NB4 (cell line): Measurements from ENCODE around the gene RSPRY1.

Source experiments
- CTCF ChIP-seq: IDR thresholded peaks from one replicate; pipeline ENCODE4 v1.5.1; 2012; ENCODE audit warnings: low read depth, low read length
- MAX ChIP-seq: IDR thresholded peaks from 2 replicates; pipeline ENCODE4 v1.6.1; 2011; ENCODE audit warnings: low read depth, low read length
- MYC ChIP-seq: IDR thresholded peaks from 2 replicates; pipeline ENCODE4 v1.6.1; 2011; ENCODE audit warnings: low read depth, low read length
- POLR2A ChIP-seq: IDR thresholded peaks from 2 replicates; pipeline ENCODE4 v1.6.1; 2011; ENCODE audit warnings: mild to moderate bottlenecking; ENCODE audit not compliant: insufficient read length; ENCODE audit errors: extremely low read depth

GRCh38 chr16:57145046-57146021 lies 40.8 kb upstream of the RSPRY1 start:
- TF ChIP-seq CTCF (no peak), POLR2A (no peak), MAX (no peak), MYC (no peak)
